SK-N-SH treated with all-trans-retinoic acid at 6 μM for 48 hours (cell line): ENCODE data around the gene ARL2.

Experiments
- ARNTL ChIP-seq: fragments of 450-650 bp; formaldehyde crosslinking; IDR thresholded peaks from 2 replicates; pipeline ENCODE4 v1.5.0; 2020; ENCODE audit warnings: low read depth, mild to moderate bottlenecking, moderate library complexity, borderline replicate concordance
- GLIS3 ChIP-seq: fragments of 250-450 bp; sonication (Bioruptor Pico); IDR thresholded peaks from 2 replicates; pipeline ENCODE4 v1.5.0; 2020; ENCODE audit warnings: mild to moderate bottlenecking, moderate library complexity
- OSR1 ChIP-seq: fragments of 250-450 bp; sonication (Bioruptor Pico); IDR thresholded peaks from 2 replicates; pipeline ENCODE4 v1.8.0; 2022; ENCODE audit warnings: moderate library complexity, mild to moderate bottlenecking, inconsistent platforms
- PATZ1 ChIP-seq: fragments of 250-450 bp; sonication (Bioruptor Pico); IDR thresholded peaks from 2 replicates; pipeline ENCODE4 v1.8.0; 2020; ENCODE audit warnings: mild to moderate bottlenecking, moderate library complexity, borderline replicate concordance
- RARB ChIP-seq: fragments of 250-450 bp; sonication (Bioruptor Pico); IDR thresholded peaks from 2 replicates; pipeline ENCODE4 v1.8.0; 2021; ENCODE audit warnings: mild to moderate bottlenecking, moderate library complexity
- SNAI2 ChIP-seq: fragments of 250-450 bp; sonication (Bioruptor Pico); IDR thresholded peaks from 2 replicates; pipeline ENCODE4 v1.5.0; 2020; ENCODE audit warnings: mild to moderate bottlenecking, moderate library complexity
- TSHZ2 ChIP-seq: fragments of 250-450 bp; sonication (Bioruptor Pico); IDR thresholded peaks from 2 replicates; pipeline ENCODE4 v1.5.0; 2020; ENCODE audit warnings: mild to moderate bottlenecking, moderate library complexity
- ZFP3 ChIP-seq: fragments of 250-450 bp; sonication (Bioruptor Pico); IDR thresholded peaks from 2 replicates; pipeline ENCODE4 v1.5.0; 2020; ENCODE audit warnings: mild to moderate bottlenecking, moderate library complexity
- ZNF565 ChIP-seq: fragments of 450-650 bp; formaldehyde crosslinking; conservative IDR thresholded peaks from 2 replicates; pipeline ENCODE4 v1.5.0; 2020; ENCODE audit warnings: low read depth, mild to moderate bottlenecking, moderate library complexity
- ZNF70 ChIP-seq: fragments of 450-650 bp; formaldehyde crosslinking; IDR thresholded peaks from 2 replicates; pipeline ENCODE4 v1.5.0; 2020; ENCODE audit warnings: mild to moderate bottlenecking, moderate library complexity
- TF ChIP-seq, protein P1 (sequence below): fragments of 250-450 bp; sonication (Bioruptor Pico); IDR thresholded peaks from 2 replicates; pipeline ENCODE4 v1.8.0; 2021; ENCODE audit warnings: low read depth, mild to moderate bottlenecking, moderate library complexity, borderline replicate concordance

DNA sequence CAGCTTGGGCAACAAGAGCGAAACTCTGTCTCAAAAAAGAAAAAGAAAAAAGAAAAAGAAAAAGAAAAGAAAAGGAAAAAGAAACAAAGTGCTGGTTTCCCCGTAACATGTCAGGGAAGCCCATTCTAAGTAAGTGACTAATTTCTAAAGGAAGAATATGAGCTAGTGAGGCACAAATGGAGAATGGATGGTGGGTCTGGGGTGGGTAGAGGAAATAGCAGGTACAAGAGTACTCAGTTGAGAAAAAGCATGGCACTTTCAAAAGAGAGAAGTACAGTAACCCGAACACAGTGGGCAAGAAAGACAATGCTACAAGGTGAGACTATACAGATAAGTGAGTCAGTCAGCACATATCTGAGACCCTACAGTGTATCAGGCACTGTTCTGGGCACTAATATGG is 46.6 kb upstream of the ARL2 start:
- TF ChIP-seq ZNF565: no peak
- TF ChIP-seq ZFP3 (CRISPR knock-in tag): no peak
- TF ChIP-seq TSHZ2 (CRISPR knock-in tag): no peak
- TF ChIP-seq SNAI2 (CRISPR knock-in tag): no peak
- TF ChIP-seq PATZ1 (CRISPR knock-in tag): no peak
- TF ChIP-seq ARNTL: no peak
- TF ChIP-seq RARB (CRISPR knock-in tag): no peak
- TF ChIP-seq GLIS3: no peak
- no peak for TF ChIP-seq OSR1 (CRISPR knock-in tag)
- no peak for TF ChIP-seq ZNF70
- TF ChIP-seq, protein P1, sequence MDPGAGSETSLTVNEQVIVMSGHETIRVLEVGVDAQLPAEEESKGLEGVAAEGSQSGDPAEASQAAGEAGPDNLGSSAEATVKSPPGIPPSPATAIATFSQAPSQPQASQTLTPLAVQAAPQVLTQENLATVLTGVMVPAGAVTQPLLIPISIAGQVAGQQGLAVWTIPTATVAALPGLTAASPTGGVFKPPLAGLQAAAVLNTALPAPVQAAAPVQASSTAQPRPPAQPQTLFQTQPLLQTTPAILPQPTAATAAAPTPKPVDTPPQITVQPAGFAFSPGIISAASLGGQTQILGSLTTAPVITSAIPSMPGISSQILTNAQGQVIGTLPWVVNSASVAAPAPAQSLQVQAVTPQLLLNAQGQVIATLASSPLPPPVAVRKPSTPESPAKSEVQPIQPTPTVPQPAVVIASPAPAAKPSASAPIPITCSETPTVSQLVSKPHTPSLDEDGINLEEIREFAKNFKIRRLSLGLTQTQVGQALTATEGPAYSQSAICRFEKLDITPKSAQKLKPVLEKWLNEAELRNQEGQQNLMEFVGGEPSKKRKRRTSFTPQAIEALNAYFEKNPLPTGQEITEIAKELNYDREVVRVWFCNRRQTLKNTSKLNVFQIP: no peak
